DOHH2 (cell line): ENCODE results near the gene OR5B21.

Source experiments
- CTCF ChIP-seq: fragments of 200-600 bp; sonication (generic); IDR thresholded peaks from one replicate; pipeline ENCODE4 v1.5.1; 2014; ENCODE audit warnings: antibody characterized with exemption, mild to moderate bottlenecking, low read depth, low read length; ENCODE audit not compliant: poor library complexity, severe bottlenecking
- EZH2phosphoT487 ChIP-seq: fragments of 200-600 bp; sonication (generic); IDR thresholded peaks from 2 replicates; pipeline ENCODE4 v1.6.1; 2017; ENCODE audit warnings: borderline replicate concordance, mild to moderate bottlenecking, antibody characterized with exemption, low read length, moderate library complexity, mixed read lengths

GRCh38 chr11:58524232-58525036 lies 16.5 kb upstream of the OR5B21 start:
- TF ChIP-seq CTCF: peak; percentile 96
- no peak for TF ChIP-seq EZH2phosphoT487
